HEK293 (cell line): ENCODE measurements around the gene EFCAB14.

Experiments
- CTCF ChIA-PET: fragments of 350-600 bp; formaldehyde crosslinking; extraction: SDS; loops from one replicate; lab custom pipeline; 2021; ENCODE audit warnings: antibody characterized with exemption; lab: Yijun Ruan, JAX
- POLR2A ChIA-PET: fragments of 300-600 bp; formaldehyde crosslinking; extraction: SDS; loops from one replicate; lab custom pipeline; 2020; ENCODE audit warnings: antibody characterized with exemption, inconsistent platforms; lab: Yijun Ruan, JAX
- H3K27ac ChIP-seq: fragments of 200-500 bp; sonication (Bioruptor generic); 2 replicates; pipeline ENCODE4 v1.5.1; 2014; ENCODE audit warnings: low read depth, low read length, control low read depth, inconsistent platforms; ENCODE audit errors: extremely low read depth
- H3K36me3 ChIP-seq, 2 experiments: fragments of 200-500 bp in 1 of 2; sonication (Bioruptor generic) in 1 of 2; 1 replicate in 1 of 2; 2 replicates in 1 of 2; pipeline ENCODE4 v1.5.1; 2014 to 2017; ENCODE audit warnings: inconsistent platforms in 2 of 2, low read length in 2 of 2; ENCODE audit not compliant: control insufficient read depth in 2 of 2, insufficient read depth in 1 of 2
- H3K4me1 ChIP-seq: fragments of 200-500 bp; sonication (Bioruptor generic); 2 replicates; pipeline ENCODE4 v1.5.1; 2014; ENCODE audit warnings: mild to moderate bottlenecking, low read length, inconsistent platforms; ENCODE audit not compliant: control insufficient read depth, insufficient read depth
- H3K4me3 ChIP-seq: 2 replicates; pipeline ENCODE4 v1.5.1; 2011; ENCODE audit warnings: low read depth, mild to moderate bottlenecking, control low read depth, low read length, moderate library complexity
- H3K9me3 ChIP-seq: fragments of 200-500 bp; sonication (Bioruptor generic); 2 replicates; pipeline ENCODE4 v1.5.1; 2014; ENCODE audit warnings: low read depth, low read length, inconsistent platforms; ENCODE audit not compliant: control insufficient read depth, insufficient read depth
- EGR2 ChIP-seq: fragments of 450-650 bp; formaldehyde crosslinking; IDR thresholded peaks from 2 replicates; pipeline ENCODE4 v1.5.1; 2016; ENCODE audit warnings: low read depth, missing biosample characterization, missing genetic modification characterization
- FEZF1 ChIP-seq: fragments of 450-650 bp; formaldehyde crosslinking; IDR thresholded peaks from 2 replicates; pipeline ENCODE4 v1.5.1; 2016; ENCODE audit warnings: missing biosample characterization, missing genetic modification characterization
- IKZF3 ChIP-seq: fragments of 450-650 bp; IDR thresholded peaks from 2 replicates; pipeline ENCODE4 v1.5.0; 2018; ENCODE audit warnings: missing biosample characterization, mild to moderate bottlenecking, missing genetic modification characterization, moderate library complexity
- MEIS1 ChIP-seq: sonication (generic); formaldehyde crosslinking; IDR thresholded peaks from 2 replicates; pipeline ENCODE4 v1.8.1; 2022; ENCODE audit warnings: missing genetic modification reagents, mild to moderate bottlenecking, borderline replicate concordance
- OSR2 ChIP-seq: fragments of 450-650 bp; formaldehyde crosslinking; IDR thresholded peaks from 2 replicates; pipeline ENCODE4 v1.5.1; 2016; ENCODE audit warnings: missing biosample characterization, missing genetic modification characterization
- RBAK ChIP-seq: fragments of 450-650 bp; formaldehyde crosslinking; IDR thresholded peaks from 2 replicates; pipeline ENCODE4 v1.5.1; 2016; ENCODE audit warnings: missing biosample characterization, missing genetic modification characterization
- REPIN1 ChIP-seq: fragments of 450-650 bp; formaldehyde crosslinking; IDR thresholded peaks from 2 replicates; pipeline ENCODE4 v1.5.1; 2017; ENCODE audit warnings: missing biosample characterization, missing genetic modification characterization, low read depth
- SP3 ChIP-seq: fragments of 450-650 bp; formaldehyde crosslinking; IDR thresholded peaks from 2 replicates; pipeline ENCODE4 v1.5.1; 2016; ENCODE audit warnings: missing biosample characterization, missing genetic modification characterization
- ZBTB7A ChIP-seq: fragments of 450-650 bp; formaldehyde crosslinking; IDR thresholded peaks from 2 replicates; pipeline ENCODE4 v1.5.1; 2016; ENCODE audit warnings: low read depth, missing biosample characterization, missing genetic modification characterization
- ZFP3 ChIP-seq: fragments of 450-650 bp; formaldehyde crosslinking; IDR thresholded peaks from 2 replicates; pipeline ENCODE4 v1.5.1; 2016; ENCODE audit warnings: low read depth, missing biosample characterization, missing genetic modification characterization
- ZNF19 ChIP-seq: fragments of 450-650 bp; formaldehyde crosslinking; IDR thresholded peaks from 2 replicates; pipeline ENCODE4; 2016; ENCODE audit warnings: missing biosample characterization, missing genetic modification characterization, low read depth
- ZNF266 ChIP-seq: fragments of 450-650 bp; formaldehyde crosslinking; IDR thresholded peaks from 2 replicates; pipeline ENCODE4 v1.5.1; 2016; ENCODE audit warnings: missing biosample characterization, missing genetic modification characterization, low read depth
- ZNF561 ChIP-seq: fragments of 450-650 bp; IDR thresholded peaks from 2 replicates; pipeline ENCODE4 v1.5.1; 2018; ENCODE audit warnings: missing biosample characterization, missing genetic modification characterization, borderline replicate concordance
- ZNF596 ChIP-seq: fragments of 450-650 bp; IDR thresholded peaks from 2 replicates; pipeline ENCODE4 v1.5.0; 2018; ENCODE audit warnings: missing biosample characterization, mild to moderate bottlenecking, missing genetic modification characterization, moderate library complexity
- ZNF658 ChIP-seq: fragments of 450-650 bp; formaldehyde crosslinking; IDR thresholded peaks from 2 replicates; pipeline ENCODE4; 2016; ENCODE audit warnings: missing biosample characterization, missing genetic modification characterization
- ZSCAN16 ChIP-seq: fragments of 450-650 bp; formaldehyde crosslinking; IDR thresholded peaks from 2 replicates; pipeline ENCODE4 v1.5.1; 2016; ENCODE audit warnings: missing biosample characterization, missing genetic modification characterization
- TF ChIP-seq, protein P1 (sequence below): fragments of 450-650 bp; formaldehyde crosslinking; IDR thresholded peaks from 2 replicates; pipeline ENCODE4 v1.5.1; 2016; ENCODE audit warnings: missing biosample characterization, missing genetic modification characterization
- TF ChIP-seq, protein P2 (sequence below): IDR thresholded peaks from 2 replicates; pipeline ENCODE4 v1.6.1; 2011; ENCODE audit warnings: mild to moderate bottlenecking, low read depth, low read length, borderline replicate concordance
- TF ChIP-seq, protein P3 (sequence below): fragments of 450-650 bp; formaldehyde crosslinking; conservative IDR thresholded peaks from 2 replicates; pipeline ENCODE4 v1.5.1; 2016; ENCODE audit warnings: low read depth, missing biosample characterization, missing genetic modification characterization
- TF ChIP-seq, protein P4 (sequence below): fragments of 450-650 bp; formaldehyde crosslinking; IDR thresholded peaks from 2 replicates; pipeline ENCODE4 v1.5.1; 2017; ENCODE audit warnings: missing biosample characterization, mild to moderate bottlenecking, missing genetic modification characterization, moderate library complexity

The EFCAB14 gene

DNA sequence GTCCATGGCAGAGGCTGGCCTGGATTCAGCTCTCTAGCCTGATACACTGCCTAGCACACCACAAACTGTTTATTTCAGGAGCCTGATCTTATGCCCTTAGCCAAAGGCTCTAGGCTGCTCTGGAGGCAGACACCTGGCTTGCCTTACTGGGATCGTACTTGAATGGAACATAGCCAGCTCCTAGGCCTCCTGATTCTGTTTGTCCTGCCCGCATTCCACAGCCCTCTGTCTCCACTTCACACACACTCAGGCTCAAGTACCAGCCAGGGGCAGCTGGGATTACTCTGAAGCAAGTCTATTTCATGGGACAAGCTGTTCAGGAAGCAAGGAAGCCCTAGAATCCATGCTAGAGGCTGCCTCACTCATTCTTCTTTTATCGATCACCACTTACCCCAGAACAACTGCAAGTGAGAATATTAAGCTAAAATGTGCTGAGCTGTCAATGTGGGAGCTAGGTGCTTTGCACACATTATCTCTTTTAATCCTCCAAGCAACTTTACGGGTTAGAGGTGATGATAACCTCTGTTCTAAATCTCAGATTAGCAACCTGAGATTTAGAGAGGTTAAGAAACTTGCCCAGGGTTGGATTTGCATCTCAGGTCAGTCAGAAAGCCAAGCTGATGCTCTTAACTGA is 48.9 kb upstream of the EFCAB14 start (continued):
- TF ChIP-seq ZNF19 (tag by site-specific recombination) = no peak
- TF ChIP-seq, protein P1, sequence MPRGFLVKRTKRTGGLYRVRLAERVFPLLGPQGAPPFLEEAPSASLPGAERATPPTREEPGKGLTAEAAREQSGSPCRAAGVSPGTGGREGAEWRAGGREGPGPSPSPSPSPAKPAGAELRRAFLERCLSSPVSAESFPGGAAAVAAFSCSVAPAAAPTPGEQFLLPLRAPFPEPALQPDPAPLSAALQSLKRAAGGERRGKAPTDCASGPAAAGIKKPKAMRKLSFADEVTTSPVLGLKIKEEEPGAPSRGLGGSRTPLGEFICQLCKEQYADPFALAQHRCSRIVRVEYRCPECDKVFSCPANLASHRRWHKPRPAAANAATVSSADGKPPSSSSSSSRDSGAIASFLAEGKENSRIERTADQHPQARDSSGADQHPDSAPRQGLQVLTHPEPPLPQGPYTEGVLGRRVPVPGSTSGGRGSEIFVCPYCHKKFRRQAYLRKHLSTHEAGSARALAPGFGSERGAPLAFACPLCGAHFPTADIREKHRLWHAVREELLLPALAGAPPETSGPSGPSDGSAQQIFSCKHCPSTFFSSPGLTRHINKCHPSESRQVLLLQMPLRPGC = no peak
- no peak for TF ChIP-seq SP3 (tag by site-specific recombination)
- TF ChIP-seq EGR2 = no peak
- no peak for TF ChIP-seq MEIS1
- TF ChIP-seq FEZF1 = no peak

DNA sequence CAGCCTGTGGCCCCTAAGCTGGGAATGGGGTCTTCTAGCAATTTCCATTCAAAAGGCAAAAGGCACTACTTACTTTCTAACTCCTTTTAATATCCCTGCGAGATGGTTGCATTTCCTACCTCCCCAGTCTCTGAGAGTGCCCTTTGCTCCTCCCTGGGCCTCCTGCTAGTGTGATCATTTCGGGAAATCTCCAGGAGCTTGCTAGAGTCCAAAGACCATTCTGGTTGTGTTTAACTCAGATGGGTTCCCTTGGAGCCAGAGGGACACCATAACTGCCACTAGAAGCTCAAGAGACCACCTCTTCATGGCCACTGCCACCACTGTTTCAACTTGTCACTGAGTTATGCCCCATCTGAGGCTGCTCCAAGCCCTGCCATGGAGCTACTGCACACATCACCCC is 45.5 kb upstream of the EFCAB14 start:
- H3K4me1 ChIP-seq = no peaks in the 10 kb centered on the region
- POLR2A ChIA-PET = no interaction called here
- CTCF ChIA-PET = interaction anchor here (0.6 kb wide), 1 partner anchor 15 kb away, joined by 3 read pairs; no protein-coding TSS in a partner anchor
- H3K4me3 ChIP-seq = no peak overlapping the region
- H3K36me3 ChIP-seq = no peaks in the 10 kb centered on the region
- H3K9me3 ChIP-seq = no peaks in the 10 kb centered on the region
- no peak overlapping the region for H3K27ac ChIP-seq
- TF ChIP-seq, protein P2, sequence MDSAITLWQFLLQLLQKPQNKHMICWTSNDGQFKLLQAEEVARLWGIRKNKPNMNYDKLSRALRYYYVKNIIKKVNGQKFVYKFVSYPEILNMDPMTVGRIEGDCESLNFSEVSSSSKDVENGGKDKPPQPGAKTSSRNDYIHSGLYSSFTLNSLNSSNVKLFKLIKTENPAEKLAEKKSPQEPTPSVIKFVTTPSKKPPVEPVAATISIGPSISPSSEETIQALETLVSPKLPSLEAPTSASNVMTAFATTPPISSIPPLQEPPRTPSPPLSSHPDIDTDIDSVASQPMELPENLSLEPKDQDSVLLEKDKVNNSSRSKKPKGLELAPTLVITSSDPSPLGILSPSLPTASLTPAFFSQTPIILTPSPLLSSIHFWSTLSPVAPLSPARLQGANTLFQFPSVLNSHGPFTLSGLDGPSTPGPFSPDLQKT = no peak
- TF ChIP-seq REPIN1 (tag by site-specific recombination) (no peak), ZFP3 (no peak), RBAK (tag by site-specific recombination) (no peak), MEIS1 (no peak), ZSCAN16 (no peak), IKZF3 (tag by site-specific recombination) (no peak), OSR2 (no peak), ZNF561 (no peak)
- TF ChIP-seq, protein P3, sequence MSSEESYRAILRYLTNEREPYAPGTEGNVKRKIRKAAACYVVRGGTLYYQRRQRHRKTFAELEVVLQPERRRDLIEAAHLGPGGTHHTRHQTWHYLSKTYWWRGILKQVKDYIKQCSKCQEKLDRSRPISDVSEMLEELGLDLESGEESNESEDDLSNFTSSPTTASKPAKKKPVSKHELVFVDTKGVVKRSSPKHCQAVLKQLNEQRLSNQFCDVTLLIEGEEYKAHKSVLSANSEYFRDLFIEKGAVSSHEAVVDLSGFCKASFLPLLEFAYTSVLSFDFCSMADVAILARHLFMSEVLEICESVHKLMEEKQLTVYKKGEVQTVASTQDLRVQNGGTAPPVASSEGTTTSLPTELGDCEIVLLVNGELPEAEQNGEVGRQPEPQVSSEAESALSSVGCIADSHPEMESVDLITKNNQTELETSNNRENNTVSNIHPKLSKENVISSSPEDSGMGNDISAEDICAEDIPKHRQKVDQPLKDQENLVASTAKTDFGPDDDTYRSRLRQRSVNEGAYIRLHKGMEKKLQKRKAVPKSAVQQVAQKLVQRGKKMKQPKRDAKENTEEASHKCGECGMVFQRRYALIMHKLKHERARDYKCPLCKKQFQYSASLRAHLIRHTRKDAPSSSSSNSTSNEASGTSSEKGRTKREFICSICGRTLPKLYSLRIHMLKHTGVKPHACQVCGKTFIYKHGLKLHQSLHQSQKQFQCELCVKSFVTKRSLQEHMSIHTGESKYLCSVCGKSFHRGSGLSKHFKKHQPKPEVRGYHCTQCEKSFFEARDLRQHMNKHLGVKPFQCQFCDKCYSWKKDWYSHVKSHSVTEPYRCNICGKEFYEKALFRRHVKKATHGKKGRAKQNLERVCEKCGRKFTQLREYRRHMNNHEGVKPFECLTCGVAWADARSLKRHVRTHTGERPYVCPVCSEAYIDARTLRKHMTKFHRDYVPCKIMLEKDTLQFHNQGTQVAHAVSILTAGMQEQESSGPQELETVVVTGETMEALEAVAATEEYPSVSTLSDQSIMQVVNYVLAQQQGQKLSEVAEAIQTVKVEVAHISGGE (tag by site-specific recombination) = no peak
- TF ChIP-seq, all 188 proteins: peak for 0

DNA sequence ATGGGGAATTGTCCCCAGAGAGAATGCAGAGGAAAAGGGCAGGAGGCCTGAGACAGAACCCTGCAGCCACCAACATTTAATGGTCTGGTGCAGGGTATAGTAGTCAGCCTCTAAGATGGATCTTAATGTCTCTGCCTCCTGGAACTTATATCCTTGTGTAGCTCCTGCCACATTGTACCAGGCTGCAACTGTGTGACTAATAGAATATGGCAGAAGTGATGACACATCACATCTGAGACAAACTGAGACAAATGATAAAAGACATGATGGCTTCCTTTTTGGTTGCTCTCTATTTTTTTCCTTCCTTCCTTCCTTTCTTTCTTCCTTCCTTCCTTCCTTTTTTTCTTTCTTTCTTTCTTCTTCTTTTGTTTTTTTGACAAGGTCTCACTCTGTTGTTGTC is 42.8 kb upstream of the EFCAB14 start:
- Histone ChIP-seq H3K4me3 (no peak overlapping the region), H3K36me3 (no peaks in the 10 kb centered on the region), H3K4me1 (no peaks in the 10 kb centered on the region), H3K27ac (no peak overlapping the region), H3K9me3 (no peaks in the 10 kb centered on the region)
- POLR2A ChIA-PET = no interaction called here
- CTCF ChIA-PET = no interaction called here
- TF ChIP-seq, protein P2 = no peak
- TF ChIP-seq ZBTB7A (tag by site-specific recombination) (no peak), ZNF596 (tag by site-specific recombination) (no peak), ZNF658 (tag by site-specific recombination) (no peak), ZNF266 (tag by site-specific recombination) (no peak)
- TF ChIP-seq, protein P4, sequence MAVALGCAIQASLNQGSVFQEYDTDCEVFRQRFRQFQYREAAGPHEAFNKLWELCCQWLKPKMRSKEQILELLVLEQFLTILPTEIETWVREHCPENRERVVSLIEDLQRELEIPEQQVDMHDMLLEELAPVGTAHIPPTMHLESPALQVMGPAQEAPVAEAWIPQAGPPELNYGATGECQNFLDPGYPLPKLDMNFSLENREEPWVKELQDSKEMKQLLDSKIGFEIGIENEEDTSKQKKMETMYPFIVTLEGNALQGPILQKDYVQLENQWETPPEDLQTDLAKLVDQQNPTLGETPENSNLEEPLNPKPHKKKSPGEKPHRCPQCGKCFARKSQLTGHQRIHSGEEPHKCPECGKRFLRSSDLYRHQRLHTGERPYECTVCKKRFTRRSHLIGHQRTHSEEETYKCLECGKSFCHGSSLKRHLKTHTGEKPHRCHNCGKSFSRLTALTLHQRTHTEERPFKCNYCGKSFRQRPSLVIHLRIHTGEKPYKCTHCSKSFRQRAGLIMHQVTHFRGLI (tag by site-specific recombination) = no peak
